GM19455 (cell line): ENCODE results near the gene ARHGEF6.
"Not testable (repeated sequence)": the region's sequence is repeated elsewhere in the genome, so short reads cannot be mapped to it uniquely, and the experiment has no call there.

Source experiments
- ATAC-seq: cut with Tn5 transposase; IDR thresholded peaks from one replicate; pipeline ENCODE4 v1.9.1; 2021; ENCODE audit not compliant: unreplicated experiment

ARHGEF6 gene

GRCh38 chrX:136784231-136784630 lies 3.5 kb upstream of the ARHGEF6 start:
- ATAC-seq = no peak

- no peak for ATAC-seq
Observed at GRCh38 chrX:136783159-136783558, 2.4 kb upstream of the ARHGEF6 start.

GRCh38 chrX:136781180-136781797 lies 557 bp upstream of the ARHGEF6 start:
- ATAC-seq = no peak

- ATAC-seq = no peak
Observed at GRCh38 chrX:136780241-136780640, 491 bp downstream of the ARHGEF6 start.

GRCh38 chrX:136779346-136779781 lies 1.4 kb downstream of the ARHGEF6 start:
- ATAC-seq = no peak

- no peak for ATAC-seq
Observed at GRCh38 chrX:136778916-136779315, 1.8 kb downstream of the ARHGEF6 start.

GRCh38 chrX:136778020-136778419 lies 2.7 kb downstream of the ARHGEF6 start:
- no peak for ATAC-seq

- no peak for ATAC-seq
Observed at GRCh38 chrX:136773648-136774047, 7.1 kb downstream of the ARHGEF6 start.

GRCh38 chrX:136771869-136772268 lies 8.9 kb downstream of the ARHGEF6 start:
- not testable (repeated sequence) for ATAC-seq

- no peak for ATAC-seq
Observed at GRCh38 chrX:136768469-136769084, 12.2 kb downstream of the ARHGEF6 start.

- peak; percentile 76 for ATAC-seq
Observed at GRCh38 chrX:136767104-136767941, 13.4 kb downstream of the ARHGEF6 start.

GRCh38 chrX:136766785-136767103 lies 14.0 kb downstream of the ARHGEF6 start:
- no peak for ATAC-seq

- ATAC-seq = no peak
Observed at GRCh38 chrX:136765821-136766356, 14.8 kb downstream of the ARHGEF6 start.

GRCh38 chrX:136764206-136764605 lies 16.5 kb downstream of the ARHGEF6 start:
- no peak for ATAC-seq

- no peak for ATAC-seq
Observed at GRCh38 chrX:136762820-136763452, 17.8 kb downstream of the ARHGEF6 start.

GRCh38 chrX:136761421-136761820 lies 19.3 kb downstream of the ARHGEF6 start:
- no peak for ATAC-seq

- no peak for ATAC-seq
Observed at GRCh38 chrX:136759968-136760367, 20.8 kb downstream of the ARHGEF6 start.

- no peak for ATAC-seq
Observed at GRCh38 chrX:136755411-136755810, 25.3 kb downstream of the ARHGEF6 start.

- ATAC-seq = no peak
Observed at GRCh38 chrX:136754651-136755050, 26.1 kb downstream of the ARHGEF6 start.

- no peak for ATAC-seq
Observed at GRCh38 chrX:136752796-136753195, 27.9 kb downstream of the ARHGEF6 start.

GRCh38 chrX:136752346-136752745 lies 28.4 kb downstream of the ARHGEF6 start:
- no peak for ATAC-seq
